ENCODE data around the gene KLHL18. TPM values are rescaled to one million over a fixed set of nuclear protein-coding genes. Genes with fewer than 3 reads are reported as not detected.

KLHL18 gene
- total RNA-seq, 1 donor from 2014 or later, result 36.1 TPM

DNA sequence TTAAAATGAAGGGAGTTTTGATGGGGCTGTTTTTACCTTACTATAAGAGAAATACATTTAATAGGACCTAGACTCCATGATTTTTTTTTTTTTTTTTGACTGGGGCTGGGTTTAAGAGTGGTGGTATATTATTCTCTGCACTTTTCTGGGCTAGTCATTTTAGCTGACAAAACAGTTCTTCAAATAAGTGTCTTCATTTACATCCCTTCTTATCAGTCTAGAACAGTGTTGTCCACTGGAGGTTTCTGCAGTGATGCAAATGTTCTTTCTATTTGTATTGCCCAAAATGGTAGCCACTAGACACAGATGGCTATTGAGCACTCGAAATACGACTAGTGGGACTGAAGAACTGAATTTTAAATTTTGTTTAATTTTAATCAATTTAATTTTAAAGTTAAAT, 37.2 kb downstream of the KLHL18 start:
- Mint-ChIP-seq H3K27me3 (ENCODE audit: low read depth) (no peaks in the 10 kb centered on the region), H3K4me1 (no peaks in the 10 kb centered on the region), H3K4me3 (no peak overlapping the region), H3K9me3 (no peaks in the 10 kb centered on the region), H3K36me3 (ENCODE audit: low read depth) (no peaks in the 10 kb centered on the region), H3K27ac (ENCODE audit: unreplicated experiment) (no peak overlapping the region)
- TF ChIP-seq, protein P1, sequence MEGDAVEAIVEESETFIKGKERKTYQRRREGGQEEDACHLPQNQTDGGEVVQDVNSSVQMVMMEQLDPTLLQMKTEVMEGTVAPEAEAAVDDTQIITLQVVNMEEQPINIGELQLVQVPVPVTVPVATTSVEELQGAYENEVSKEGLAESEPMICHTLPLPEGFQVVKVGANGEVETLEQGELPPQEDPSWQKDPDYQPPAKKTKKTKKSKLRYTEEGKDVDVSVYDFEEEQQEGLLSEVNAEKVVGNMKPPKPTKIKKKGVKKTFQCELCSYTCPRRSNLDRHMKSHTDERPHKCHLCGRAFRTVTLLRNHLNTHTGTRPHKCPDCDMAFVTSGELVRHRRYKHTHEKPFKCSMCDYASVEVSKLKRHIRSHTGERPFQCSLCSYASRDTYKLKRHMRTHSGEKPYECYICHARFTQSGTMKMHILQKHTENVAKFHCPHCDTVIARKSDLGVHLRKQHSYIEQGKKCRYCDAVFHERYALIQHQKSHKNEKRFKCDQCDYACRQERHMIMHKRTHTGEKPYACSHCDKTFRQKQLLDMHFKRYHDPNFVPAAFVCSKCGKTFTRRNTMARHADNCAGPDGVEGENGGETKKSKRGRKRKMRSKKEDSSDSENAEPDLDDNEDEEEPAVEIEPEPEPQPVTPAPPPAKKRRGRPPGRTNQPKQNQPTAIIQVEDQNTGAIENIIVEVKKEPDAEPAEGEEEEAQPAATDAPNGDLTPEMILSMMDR (conservative IDR thresholded peaks at IDR 0.05), result no peak
- no peak for DNase-seq (ENCODE audit: low read depth, low spot score)

GRCh38 chr3:47323431-47324277, 40.9 kb downstream of the KLHL18 start:
- no peak overlapping the region for H3K27ac Mint-ChIP-seq (ENCODE audit: unreplicated experiment)
- no peaks in the 10 kb centered on the region for H3K9me3 Mint-ChIP-seq
- no peak overlapping the region for H3K4me3 Mint-ChIP-seq
- DNase-seq (ENCODE audit: low read depth, low spot score), result no peak
- H3K36me3 Mint-ChIP-seq (ENCODE audit: low read depth), result no peaks in the 10 kb centered on the region
- H3K27me3 Mint-ChIP-seq (ENCODE audit: low read depth), result no peaks in the 10 kb centered on the region
- H3K4me1 Mint-ChIP-seq, result no peaks in the 10 kb centered on the region
- TF ChIP-seq, protein P1 (conservative IDR thresholded peaks at IDR 0.05), result no peak

GRCh38 chr3:47324278-47324865, 41.6 kb downstream of the KLHL18 start:
- Mint-ChIP-seq H3K4me1 (no peaks in the 10 kb centered on the region), H3K36me3 (ENCODE audit: low read depth) (no peaks in the 10 kb centered on the region), H3K27me3 (ENCODE audit: low read depth) (no peaks in the 10 kb centered on the region)

GRCh38 chr3:47333907-47334306, 51.2 kb downstream of the KLHL18 start:
- H3K27ac Mint-ChIP-seq (ENCODE audit: unreplicated experiment), result no peak overlapping the region
- TF ChIP-seq, protein P1 (conservative IDR thresholded peaks at IDR 0.05), result no peak
- no peak for DNase-seq (ENCODE audit: low read depth, low spot score)
- H3K9me3 Mint-ChIP-seq, result no peaks in the 10 kb centered on the region
- no peaks in the 10 kb centered on the region for H3K4me1 Mint-ChIP-seq
- no peak overlapping the region for H3K4me3 Mint-ChIP-seq
- peaks cover 5% of the 10 kb centered on the region for H3K36me3 Mint-ChIP-seq (ENCODE audit: low read depth)
- H3K27me3 Mint-ChIP-seq (ENCODE audit: low read depth), result no peaks in the 10 kb centered on the region

More at GRCh38 chr3:47324278-47324865, 41.6 kb downstream of the KLHL18 start:
- Mint-ChIP-seq H3K9me3 (no peaks in the 10 kb centered on the region), H3K4me3 (no peak overlapping the region), H3K27ac (ENCODE audit: unreplicated experiment) (no peak overlapping the region)
- TF ChIP-seq, protein P1 (conservative IDR thresholded peaks at IDR 0.05), result peak; percentile 86
- DNase-seq (ENCODE audit: low read depth, low spot score), result peak; percentile 57

DNA sequence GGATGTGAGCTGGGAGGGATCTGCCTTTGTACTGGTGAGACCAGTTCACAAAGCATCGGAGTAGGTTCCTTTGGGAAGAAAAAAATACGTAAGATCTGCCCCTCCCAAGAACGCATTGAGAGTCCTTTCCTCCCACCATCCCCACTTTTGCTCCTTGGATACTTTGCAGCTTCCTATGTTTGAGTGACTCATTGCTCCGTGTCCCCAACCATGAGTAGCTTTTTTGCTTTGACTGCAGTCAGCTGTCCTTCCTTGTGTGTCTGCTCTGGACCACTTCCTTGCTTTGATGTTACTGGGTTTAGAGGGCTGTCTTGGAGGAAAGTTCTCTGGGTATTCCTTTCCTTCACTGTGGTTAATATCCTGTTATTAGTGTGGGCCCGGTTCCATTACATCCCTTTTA, 54.9 kb downstream of the KLHL18 start:
- no peak for DNase-seq (ENCODE audit: low read depth, low spot score)
- peaks cover 5% of the 10 kb centered on the region for H3K36me3 Mint-ChIP-seq (ENCODE audit: low read depth)
- H3K27me3 Mint-ChIP-seq (ENCODE audit: low read depth), result no peaks in the 10 kb centered on the region
- no peaks in the 10 kb centered on the region for H3K4me1 Mint-ChIP-seq
- TF ChIP-seq, protein P1 (conservative IDR thresholded peaks at IDR 0.05), result no peak
- H3K27ac Mint-ChIP-seq (ENCODE audit: unreplicated experiment), result no peak overlapping the region
- H3K4me3 Mint-ChIP-seq, result no peak overlapping the region
- no peaks in the 10 kb centered on the region for H3K9me3 Mint-ChIP-seq

Measured in neural crest cell (in vitro differentiated cells).